GM19395 (cell line): ENCODE measurements around the gene SLC25A29.
"Not testable (repeated sequence)": the region's sequence is repeated elsewhere in the genome, so short reads cannot be mapped to it uniquely, and the experiment has no call there.

Experiments used
- ATAC-seq: cut with Tn5 transposase; IDR thresholded peaks from one replicate; pipeline ENCODE4 v1.9.1; 2021; ENCODE audit warnings: mild to moderate bottlenecking, moderate library complexity; ENCODE audit not compliant: unreplicated experiment

Gene SLC25A29

GRCh38 chr14:100283984-100284881 is 22.0 kb downstream of the SLC25A29 start:
- no peak for ATAC-seq

GRCh38 chr14:100283436-100283835 is 22.8 kb downstream of the SLC25A29 start:
- ATAC-seq, result not testable (repeated sequence)

GRCh38 chr14:100282766-100283419 is 23.4 kb downstream of the SLC25A29 start:
- no peak for ATAC-seq

GRCh38 chr14:100282083-100282350 is 24.2 kb downstream of the SLC25A29 start:
- no peak for ATAC-seq

- ATAC-seq, result no peak
These were observed 24.8 kb downstream of the SLC25A29 start for GRCh38 chr14:100281286-100282082.

GRCh38 chr14:100279563-100279962 is 26.7 kb downstream of the SLC25A29 start:
- ATAC-seq, result no peak

- no peak for ATAC-seq
These were observed 27.1 kb downstream of the SLC25A29 start for GRCh38 chr14:100279133-100279532.

- no peak for ATAC-seq
These were observed 27.5 kb downstream of the SLC25A29 start for GRCh38 chr14:100278702-100279101.

GRCh38 chr14:100275214-100275613 is 31.0 kb downstream of the SLC25A29 start:
- ATAC-seq, result no peak

GRCh38 chr14:100274250-100274649 is 32.0 kb downstream of the SLC25A29 start:
- ATAC-seq, result no peak

GRCh38 chr14:100271247-100271939 is 34.9 kb downstream of the SLC25A29 start:
- no peak for ATAC-seq

- ATAC-seq, result no peak
These were observed 37.5 kb downstream of the SLC25A29 start for GRCh38 chr14:100268591-100269207.

- no peak for ATAC-seq
These were observed 38.3 kb downstream of the SLC25A29 start for GRCh38 chr14:100267990-100268389.

GRCh38 chr14:100263141-100263540 is 43.1 kb downstream of the SLC25A29 start:
- no peak for ATAC-seq

GRCh38 chr14:100262545-100262944 is 43.7 kb downstream of the SLC25A29 start:
- ATAC-seq, result no peak

- no peak for ATAC-seq
These were observed 44.6 kb downstream of the SLC25A29 start for GRCh38 chr14:100261621-100262020.

GRCh38 chr14:100256339-100256895 is 49.8 kb downstream of the SLC25A29 start:
- ATAC-seq, result peak; percentile 83

- no peak for ATAC-seq
These were observed 53.6 kb downstream of the SLC25A29 start for GRCh38 chr14:100252684-100253083.

GRCh38 chr14:100250732-100251465 is 55.3 kb downstream of the SLC25A29 start:
- no peak for ATAC-seq
